ENCODE data around the gene MGAT5B.

Gene MGAT5B

DNA sequence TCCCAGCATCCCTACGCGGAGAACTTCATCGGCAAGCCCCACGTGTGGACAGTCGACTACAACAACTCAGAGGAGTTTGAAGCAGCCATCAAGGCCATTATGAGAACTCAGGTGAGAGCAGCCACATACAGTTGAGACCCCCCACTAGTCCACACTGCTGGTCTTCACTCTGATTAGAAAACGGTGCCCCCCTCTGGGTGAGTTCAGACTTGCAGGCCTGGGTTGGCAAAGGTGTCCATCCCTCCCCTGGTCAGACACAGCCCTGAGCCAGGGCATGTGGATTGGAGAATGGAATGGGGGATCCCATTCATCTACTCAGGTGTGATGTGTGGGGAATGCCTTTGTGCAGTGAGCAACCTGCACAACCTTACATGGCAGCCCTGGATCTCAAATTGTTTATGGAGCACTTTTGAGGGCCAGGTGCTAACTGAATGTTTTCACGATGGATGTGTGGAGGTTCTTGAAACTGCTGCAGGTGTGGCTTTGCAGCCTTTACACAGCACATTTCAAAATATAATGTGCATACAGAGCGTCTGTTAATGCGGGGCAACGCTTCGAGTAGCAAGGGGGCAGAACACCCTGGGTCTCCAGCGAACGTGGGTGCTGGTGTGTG is 72.6 kb downstream of the MGAT5B start:
- TF ChIP-seq, protein P1, sequence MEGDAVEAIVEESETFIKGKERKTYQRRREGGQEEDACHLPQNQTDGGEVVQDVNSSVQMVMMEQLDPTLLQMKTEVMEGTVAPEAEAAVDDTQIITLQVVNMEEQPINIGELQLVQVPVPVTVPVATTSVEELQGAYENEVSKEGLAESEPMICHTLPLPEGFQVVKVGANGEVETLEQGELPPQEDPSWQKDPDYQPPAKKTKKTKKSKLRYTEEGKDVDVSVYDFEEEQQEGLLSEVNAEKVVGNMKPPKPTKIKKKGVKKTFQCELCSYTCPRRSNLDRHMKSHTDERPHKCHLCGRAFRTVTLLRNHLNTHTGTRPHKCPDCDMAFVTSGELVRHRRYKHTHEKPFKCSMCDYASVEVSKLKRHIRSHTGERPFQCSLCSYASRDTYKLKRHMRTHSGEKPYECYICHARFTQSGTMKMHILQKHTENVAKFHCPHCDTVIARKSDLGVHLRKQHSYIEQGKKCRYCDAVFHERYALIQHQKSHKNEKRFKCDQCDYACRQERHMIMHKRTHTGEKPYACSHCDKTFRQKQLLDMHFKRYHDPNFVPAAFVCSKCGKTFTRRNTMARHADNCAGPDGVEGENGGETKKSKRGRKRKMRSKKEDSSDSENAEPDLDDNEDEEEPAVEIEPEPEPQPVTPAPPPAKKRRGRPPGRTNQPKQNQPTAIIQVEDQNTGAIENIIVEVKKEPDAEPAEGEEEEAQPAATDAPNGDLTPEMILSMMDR (IDR thresholded peaks at IDR 0.05): no peak

GRCh38 chr17:76943202-76943601 is 75.0 kb downstream of the MGAT5B start:
- TF ChIP-seq, protein P1 (IDR thresholded peaks at IDR 0.05): no peak
- DNase-seq (ENCODE audit: low spot score): no peak

More for the DNA sequence above, 72.6 kb downstream of the MGAT5B start:
- no peak for DNase-seq (ENCODE audit: low spot score)
- no peak overlapping the region for H3K27ac ChIP-seq
- no peak overlapping the region for H3K4me3 ChIP-seq

DNA sequence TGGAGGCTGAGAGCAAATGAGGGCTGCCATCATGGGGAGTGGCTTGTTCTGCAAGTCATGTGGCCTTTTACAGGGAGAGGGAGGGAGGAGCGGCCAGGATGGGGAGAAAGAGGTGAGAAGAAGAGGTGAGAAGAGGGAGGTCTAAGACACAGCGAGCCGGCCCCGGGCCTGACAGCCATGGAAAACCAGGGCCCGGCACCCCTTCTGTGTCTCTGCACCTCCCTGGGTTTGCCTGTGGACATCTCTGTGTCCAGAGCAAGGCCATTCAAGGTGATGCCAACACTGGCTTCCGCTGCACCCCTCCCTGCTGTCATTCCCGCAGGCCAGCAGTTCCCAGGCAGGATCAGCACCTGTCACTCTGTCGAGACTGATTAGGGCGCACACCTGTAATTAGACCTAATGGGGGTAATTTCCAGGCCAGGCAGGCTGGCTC is 75.6 kb downstream of the MGAT5B start:
- Histone ChIP-seq H3K4me3 (no peak overlapping the region), H3K27ac (no peak overlapping the region)
- DNase-seq (ENCODE audit: low spot score): no peak
- TF ChIP-seq, protein P1 (IDR thresholded peaks at IDR 0.05): no peak

More at GRCh38 chr17:76943202-76943601, 75.0 kb downstream of the MGAT5B start:
- no peak overlapping the region for H3K27ac ChIP-seq
- H3K4me3 ChIP-seq: no peak overlapping the region

DNA sequence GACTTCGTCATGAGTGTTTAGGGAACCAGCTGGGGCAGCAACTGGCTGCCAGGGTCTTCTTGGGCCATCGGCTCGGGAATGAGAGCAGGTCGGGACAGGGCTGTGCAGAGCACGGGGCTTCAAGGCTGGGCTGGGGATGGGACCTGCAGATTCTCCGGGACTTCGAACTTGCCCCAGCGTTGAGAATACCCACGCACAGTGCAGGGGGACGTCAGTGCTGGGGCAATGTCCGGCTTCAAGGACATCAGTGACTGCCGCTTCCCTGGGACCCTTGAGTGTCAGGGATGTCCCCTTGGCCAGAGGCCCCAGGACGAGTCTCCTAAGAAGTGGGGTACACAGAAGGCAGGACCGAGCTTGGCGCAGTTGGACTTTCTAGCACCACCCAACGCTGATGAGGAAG is 76.3 kb downstream of the MGAT5B start:
- TF ChIP-seq, protein P1 (IDR thresholded peaks at IDR 0.05): no peak
- DNase-seq (ENCODE audit: low spot score): no peak
- H3K4me3 ChIP-seq: no peak overlapping the region
- no peak overlapping the region for H3K27ac ChIP-seq

GRCh38 chr17:76946111-76946771 is 78.0 kb downstream of the MGAT5B start:
- TF ChIP-seq, protein P1 (IDR thresholded peaks at IDR 0.05): no peak
- no peak overlapping the region for H3K4me3 ChIP-seq
- DNase-seq (ENCODE audit: low spot score): no peak
- no peak overlapping the region for H3K27ac ChIP-seq

- Histone ChIP-seq H3K4me3 (no peak overlapping the region), H3K27ac (no peak overlapping the region)
- DNase-seq (ENCODE audit: low spot score): no peak
- TF ChIP-seq, protein P1 (IDR thresholded peaks at IDR 0.05): no peak
These were observed 78.5 kb downstream of the MGAT5B start for GRCh38 chr17:76946772-76947135.

- H3K4me3 ChIP-seq: no peak overlapping the region
- TF ChIP-seq, protein P1 (IDR thresholded peaks at IDR 0.05): no peak
- no peak for DNase-seq (ENCODE audit: low spot score)
- no peak overlapping the region for H3K27ac ChIP-seq
These were observed 79.1 kb downstream of the MGAT5B start for GRCh38 chr17:76947309-76947708.
